Effector memory CD8-positive, alpha-beta T cell (primary cell): ENCODE measurements around the gene ASB11.

Experiments used
- ATAC-seq: fragments of 150-1000 bp; cut with Tn5 transposase; replicated peaks from 2 replicates; pipeline ENCODE4 v1.10.0; 2021; ENCODE audit warnings: mild to moderate bottlenecking, moderate library complexity
- DNase-seq, 3 experiments: peaks; one replicate each; pipeline ENCODE4 v3.0.0; 2021
- H3K27ac Mint-ChIP-seq, 2 donors: one replicate each; pipeline ENCODE4 v1.8.0; 2022; ENCODE audit warnings: mild to moderate bottlenecking in 2 of 2, mixed read lengths in 2 of 2, moderate library complexity in 2 of 2
- H3K27me3 Mint-ChIP-seq, 2 donors: one replicate each; pipeline ENCODE4 v1.8.0; 2022; ENCODE audit warnings: mixed read lengths in 2 of 2
- H3K36me3 Mint-ChIP-seq: one replicate; pipeline ENCODE4 v1.8.0; 2022; ENCODE audit warnings: mild to moderate bottlenecking, moderate library complexity, mixed read lengths; ENCODE audit not compliant: insufficient read depth
- H3K4me1 Mint-ChIP-seq, 2 donors: one replicate each; pipeline ENCODE4 v1.8.0; 2022; ENCODE audit warnings: low read depth in 2 of 2, mixed read lengths in 2 of 2
- H3K4me3 Mint-ChIP-seq, 2 donors: one replicate each; pipeline ENCODE4 v1.8.0; 2022; ENCODE audit warnings: mild to moderate bottlenecking in 2 of 2, mixed read lengths in 2 of 2, moderate library complexity in 2 of 2
- H3K9me3 Mint-ChIP-seq, 2 donors: one replicate each; pipeline ENCODE4 v1.8.0; 2022; ENCODE audit warnings: mixed read lengths in 2 of 2
- total RNA-seq, 9 experiments: gene quantifications; one replicate each; lab custom pipeline; 2026; lab: John Stamatoyannopoulos, UW

Gene ASB11
- total RNA-seq: 0 to 0.29 (median 0) reads per million in 9 experiments

GRCh38 chrX:15315509-15315908 is at the start of gene ASB11:
ASB11 (minus strand) TSS chrX:15315640; CDS start chrX:15315605, 35 bp downstream.
- Mint-ChIP-seq H3K27me3 (no peaks in the 10 kb centered on the region), H3K4me1 (no peaks in the 10 kb centered on the region), H3K4me3 (no peak within 1 kb of the TSS), H3K36me3 (peaks cover 12% of the 10 kb centered on the region), H3K9me3 (no peaks in the 10 kb centered on the region), H3K27ac (no peak within 1 kb of the TSS)
- no peak for DNase-seq
- no peak for ATAC-seq

GRCh38 chrX:15359701-15360100 is 44.3 kb upstream of the ASB11 start:
- ATAC-seq (no peak), DNase-seq (no peak)
- Mint-ChIP-seq H3K36me3 (no peaks in the 10 kb centered on the region), H3K4me3 (no peak overlapping the region), H3K27ac (no peak overlapping the region), H3K27me3 (peaks cover 12 to 19% of the 10 kb centered on the region in 2 donors), H3K9me3 (no peaks in the 10 kb centered on the region), H3K4me1 (no peaks in the 10 kb centered on the region)

GRCh38 chrX:15358533-15358932 is 43.1 kb upstream of the ASB11 start:
- H3K9me3 Mint-ChIP-seq: no peaks in the 10 kb centered on the region

GRCh38 chrX:15356444-15356843 is 41.0 kb upstream of the ASB11 start:
- Mint-ChIP-seq H3K36me3 (no peaks in the 10 kb centered on the region), H3K27me3 (peaks cover 7 to 13% of the 10 kb centered on the region in 2 donors), H3K27ac (no peak overlapping the region), H3K4me1 (no peaks in the 10 kb centered on the region), H3K4me3 (no peak overlapping the region), H3K9me3 (no peaks in the 10 kb centered on the region)
- DNase-seq: no peak
- no peak for ATAC-seq

More at GRCh38 chrX:15358533-15358932, 43.1 kb upstream of the ASB11 start:
- Mint-ChIP-seq H3K27me3 (peaks cover 7 to 13% of the 10 kb centered on the region in 2 donors), H3K4me3 (no peak overlapping the region), H3K36me3 (no peaks in the 10 kb centered on the region), H3K27ac (no peak overlapping the region), H3K4me1 (no peaks in the 10 kb centered on the region)
- DNase-seq (no peak), ATAC-seq (no peak)

GRCh38 chrX:15350329-15350996 is 35.0 kb upstream of the ASB11 start:
- Mint-ChIP-seq H3K4me3 (no peak overlapping the region), H3K36me3 (no peaks in the 10 kb centered on the region), H3K27me3 (no peaks in the 10 kb centered on the region), H3K9me3 (no peaks in the 10 kb centered on the region), H3K4me1 (no peaks in the 10 kb centered on the region), H3K27ac (no peak overlapping the region)
- DNase-seq (no peak), ATAC-seq (no peak)

- Mint-ChIP-seq H3K4me3 (no peak overlapping the region), H3K27ac (no peak overlapping the region), H3K9me3 (no peaks in the 10 kb centered on the region), H3K36me3 (no peaks in the 10 kb centered on the region), H3K27me3 (peaks cover 3 to 5% of the 10 kb centered on the region in 2 donors), H3K4me1 (no peaks in the 10 kb centered on the region)
- DNase-seq (peak; percentile 4 to 14 (median 8)), ATAC-seq (peak; percentile 45)
Observed at GRCh38 chrX:15349046-15349445, 33.6 kb upstream of the ASB11 start.

- H3K27ac Mint-ChIP-seq: no peak overlapping the region
- no peaks in the 10 kb centered on the region for H3K36me3 Mint-ChIP-seq
- no peak overlapping the region for H3K4me3 Mint-ChIP-seq
- no peaks in the 10 kb centered on the region for H3K4me1 Mint-ChIP-seq
- no peaks in the 10 kb centered on the region for H3K9me3 Mint-ChIP-seq
- DNase-seq (no peak), ATAC-seq (no peak)
- peaks cover 11 to 23% of the 10 kb centered on the region in 2 donors for H3K27me3 Mint-ChIP-seq
Observed at GRCh38 chrX:15345976-15346375, 30.5 kb upstream of the ASB11 start.

GRCh38 chrX:15344106-15344505 is 28.7 kb upstream of the ASB11 start:
- DNase-seq: no peak
- H3K4me3 Mint-ChIP-seq: no peak overlapping the region
- no peaks in the 10 kb centered on the region for H3K9me3 Mint-ChIP-seq
- no peaks in the 10 kb centered on the region for H3K4me1 Mint-ChIP-seq
- peaks cover 16 to 30% of the 10 kb centered on the region in 2 donors for H3K27me3 Mint-ChIP-seq
- ATAC-seq: no peak
- H3K36me3 Mint-ChIP-seq: no peaks in the 10 kb centered on the region
- H3K27ac Mint-ChIP-seq: no peak overlapping the region

GRCh38 chrX:15343075-15343476 is 27.6 kb upstream of the ASB11 start:
- Mint-ChIP-seq H3K4me1 (no peaks in the 10 kb centered on the region), H3K27me3 (peaks cover 19 to 34% of the 10 kb centered on the region in 2 donors), H3K4me3 (no peak overlapping the region), H3K36me3 (no peaks in the 10 kb centered on the region), H3K9me3 (no peaks in the 10 kb centered on the region), H3K27ac (no peak overlapping the region)
- DNase-seq (no peak), ATAC-seq (no peak)

GRCh38 chrX:15340867-15341266 is 25.4 kb upstream of the ASB11 start:
- Mint-ChIP-seq H3K36me3 (peaks cover 5% of the 10 kb centered on the region), H3K27me3 (peaks cover 24 to 39% of the 10 kb centered on the region in 2 donors), H3K27ac (no peak overlapping the region), H3K4me3 (no peak overlapping the region), H3K9me3 (no peaks in the 10 kb centered on the region), H3K4me1 (peaks cover 0 to 4% of the 10 kb centered on the region in 2 donors)
- no peak for DNase-seq
- no peak for ATAC-seq

GRCh38 chrX:15336023-15336413 is 20.6 kb upstream of the ASB11 start:
- Mint-ChIP-seq H3K27me3 (peaks cover 14 to 17% of the 10 kb centered on the region in 2 donors), H3K36me3 (peaks cover 19% of the 10 kb centered on the region), H3K27ac (peak overlapping the region; percentile 94 to 97), H3K9me3 (no peaks in the 10 kb centered on the region), H3K4me3 (peak overlapping the region; percentile 87 to 91), H3K4me1 (peaks cover 0 to 4% of the 10 kb centered on the region in 2 donors)
- peak; percentile 39 to 46 (median 45) for DNase-seq
- ATAC-seq: peak; percentile 42

- Mint-ChIP-seq H3K27ac (peak within 1 kb of the TSS; percentile 94 to 97), H3K27me3 (peaks cover 8 to 11% of the 10 kb centered on the region in 2 donors), H3K4me1 (peaks cover 0 to 4% of the 10 kb centered on the region in 2 donors), H3K9me3 (no peaks in the 10 kb centered on the region), H3K4me3 (peak within 1 kb of the TSS; percentile 87 to 91), H3K36me3 (peaks cover 24% of the 10 kb centered on the region)
- DNase-seq (peak; percentile 85 to 86 (median 86)), ATAC-seq (peak; percentile 90)
Observed at GRCh38 chrX:15335135-15336022, 19.9 kb upstream of the ASB11 start, which contains the start of gene PIGA. PIGA (minus strand) TSS chrX:15335523; CDS start chrX:15331930, 3,593 bp downstream.

GRCh38 chrX:15334561-15334960 is 19.1 kb upstream of the ASB11 start:
- DNase-seq (peak in 2 of 3 experiments; percentile 11 to 15), ATAC-seq (no peak)
- Mint-ChIP-seq H3K27ac (peak overlapping the region; percentile 94 to 97), H3K27me3 (peaks cover 8 to 10% of the 10 kb centered on the region in 2 donors), H3K36me3 (peaks cover 28% of the 10 kb centered on the region), H3K4me1 (peaks cover 0 to 4% of the 10 kb centered on the region in 2 donors), H3K9me3 (no peaks in the 10 kb centered on the region), H3K4me3 (peak overlapping the region; percentile 87 to 91)
